ENCODE data around the gene VEPH1. TPM values are rescaled to one million over a fixed set of nuclear protein-coding genes. Genes with fewer than 3 reads are reported as not detected.

VEPH1 gene
- total RNA-seq (ENCODE audit: unreplicated experiment), result 10.3 TPM
- long read RNA-seq, partial matches to known transcripts, result 2 of 3 reads
- long read RNA-seq, other reads (novel, unspliced or antisense), result 1 of 3 reads

- peaks cover 33% of the 10 kb centered on the region for H3K4me1 Mint-ChIP-seq (ENCODE audit: unreplicated experiment)
- no peaks in the 10 kb centered on the region for H3K36me3 Mint-ChIP-seq (ENCODE audit: low read depth, unreplicated experiment)
These were observed at the start of gene VEPH1 for GRCh38 chr3:157502916-157503595. Gene VEPH1, minus strand, starts transcription at chr3:157503416. Its CDS starts 8,067 bp downstream, at chr3:157495349.

GRCh38 chr3:157551961-157552360, 48.7 kb upstream of the VEPH1 start:
- Mint-ChIP-seq H3K4me1 (ENCODE audit: unreplicated experiment) (no peaks in the 10 kb centered on the region), H3K36me3 (ENCODE audit: low read depth, unreplicated experiment) (no peaks in the 10 kb centered on the region), H3K27me3 (ENCODE audit: unreplicated experiment) (no peaks in the 10 kb centered on the region), H3K4me3 (ENCODE audit: unreplicated experiment) (no peak overlapping the region), H3K27ac (ENCODE audit: unreplicated experiment) (no peak overlapping the region), H3K9me3 (ENCODE audit: unreplicated experiment) (no peaks in the 10 kb centered on the region)
- DNase-seq (ENCODE audit: low spot score), result no peak
- no peak for TF ChIP-seq CTCF (IDR thresholded peaks at IDR 0.05; ENCODE audit: unreplicated experiment)

More at GRCh38 chr3:157502916-157503595, at the start of gene VEPH1:
- H3K27me3 Mint-ChIP-seq (ENCODE audit: unreplicated experiment), result no peaks in the 10 kb centered on the region
- no peaks in the 10 kb centered on the region for H3K9me3 Mint-ChIP-seq (ENCODE audit: unreplicated experiment)
- TF ChIP-seq CTCF (IDR thresholded peaks at IDR 0.05; ENCODE audit: unreplicated experiment), result no peak
- no peak within 1 kb of the TSS for H3K27ac Mint-ChIP-seq (ENCODE audit: unreplicated experiment)
- no peak within 1 kb of the TSS for H3K4me3 Mint-ChIP-seq (ENCODE audit: unreplicated experiment)
- DNase-seq (ENCODE audit: low spot score), result no peak

- Mint-ChIP-seq H3K27ac (ENCODE audit: unreplicated experiment) (no peak overlapping the region), H3K36me3 (ENCODE audit: low read depth, unreplicated experiment) (no peaks in the 10 kb centered on the region), H3K4me1 (ENCODE audit: unreplicated experiment) (no peaks in the 10 kb centered on the region), H3K4me3 (ENCODE audit: unreplicated experiment) (no peak overlapping the region), H3K27me3 (ENCODE audit: unreplicated experiment) (peaks cover under 1% of the 10 kb centered on the region), H3K9me3 (ENCODE audit: unreplicated experiment) (no peaks in the 10 kb centered on the region)
- TF ChIP-seq CTCF (IDR thresholded peaks at IDR 0.05; ENCODE audit: unreplicated experiment), result no peak
- DNase-seq (ENCODE audit: low spot score), result no peak
These were observed 46.3 kb upstream of the VEPH1 start for GRCh38 chr3:157549498-157549897.

GRCh38 chr3:157544501-157545130, 41.4 kb upstream of the VEPH1 start:
- DNase-seq (ENCODE audit: low spot score), result no peak
- Mint-ChIP-seq H3K4me1 (ENCODE audit: unreplicated experiment) (no peaks in the 10 kb centered on the region), H3K9me3 (ENCODE audit: unreplicated experiment) (peaks cover 4% of the 10 kb centered on the region), H3K4me3 (ENCODE audit: unreplicated experiment) (no peak overlapping the region), H3K27ac (ENCODE audit: unreplicated experiment) (no peak overlapping the region), H3K27me3 (ENCODE audit: unreplicated experiment) (peaks cover 8% of the 10 kb centered on the region), H3K36me3 (ENCODE audit: low read depth, unreplicated experiment) (no peaks in the 10 kb centered on the region)
- TF ChIP-seq CTCF (IDR thresholded peaks at IDR 0.05; ENCODE audit: unreplicated experiment), result no peak

GRCh38 chr3:157543501-157544035, 40.4 kb upstream of the VEPH1 start:
- DNase-seq (ENCODE audit: low spot score), result no peak
- H3K27me3 Mint-ChIP-seq (ENCODE audit: unreplicated experiment), result peaks cover 8% of the 10 kb centered on the region
- H3K27ac Mint-ChIP-seq (ENCODE audit: unreplicated experiment), result no peak overlapping the region
- no peaks in the 10 kb centered on the region for H3K36me3 Mint-ChIP-seq (ENCODE audit: low read depth, unreplicated experiment)
- H3K9me3 Mint-ChIP-seq (ENCODE audit: unreplicated experiment), result peaks cover 4% of the 10 kb centered on the region
- peak overlapping the region; percentile 13 for H3K4me3 Mint-ChIP-seq (ENCODE audit: unreplicated experiment)
- H3K4me1 Mint-ChIP-seq (ENCODE audit: unreplicated experiment), result no peaks in the 10 kb centered on the region
- TF ChIP-seq CTCF (IDR thresholded peaks at IDR 0.05; ENCODE audit: unreplicated experiment), result no peak

Measured in endothelial cell (in vitro differentiated cells).